Kasumi-1 (cell line): ENCODE data around the gene SERPINE2.

Source experiments
- DNase-seq, 2 experiments: peaks; one replicate each; lab custom pipeline; 2025; lab: John Stamatoyannopoulos, UW

The SERPINE2 gene

DNA sequence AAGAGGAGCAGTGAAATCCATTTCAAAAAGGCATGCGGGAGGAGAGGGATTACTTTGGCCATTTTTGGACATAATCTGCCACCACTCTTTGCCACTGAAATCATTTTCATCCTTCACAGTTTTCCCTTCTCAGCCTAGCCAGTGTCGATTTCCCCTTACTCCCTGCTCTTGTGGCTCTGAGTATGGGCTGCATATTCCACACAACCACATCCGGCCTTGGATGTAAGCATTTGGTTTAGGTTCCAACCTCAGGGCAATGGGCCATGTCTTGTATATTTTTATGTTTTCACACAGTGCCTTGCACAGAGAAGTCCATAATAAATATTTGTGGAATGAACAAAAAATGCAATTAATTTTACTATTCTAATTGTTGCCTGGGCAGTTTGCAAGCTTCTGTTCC, 7.7 kb upstream of the SERPINE2 start:
- DNase-seq, result no peak

DNA sequence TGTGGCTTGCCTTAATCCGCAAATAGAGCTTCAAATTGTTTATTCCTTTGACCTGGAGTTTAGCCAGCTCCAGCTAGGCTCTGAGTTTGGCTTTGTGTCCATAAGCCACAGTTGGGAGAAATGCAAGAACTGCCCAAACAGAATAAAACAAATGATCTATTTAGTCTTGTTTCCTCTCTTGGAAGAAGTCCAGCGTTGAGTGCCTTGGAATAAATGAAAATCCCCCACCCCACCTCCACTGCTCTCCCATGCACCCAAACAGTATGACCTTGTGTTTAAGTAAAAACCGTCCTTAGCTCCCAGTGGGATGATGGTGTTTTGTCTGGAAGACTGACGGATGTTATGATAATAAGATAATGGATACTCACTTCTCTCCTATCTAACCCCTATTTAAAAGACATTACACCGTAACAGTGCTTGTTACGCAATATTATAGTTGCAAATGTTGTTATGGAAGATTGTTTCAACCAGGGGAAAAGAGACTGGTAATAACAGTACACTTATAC, 3.2 kb upstream of the SERPINE2 start:
- DNase-seq, result no peak

DNA sequence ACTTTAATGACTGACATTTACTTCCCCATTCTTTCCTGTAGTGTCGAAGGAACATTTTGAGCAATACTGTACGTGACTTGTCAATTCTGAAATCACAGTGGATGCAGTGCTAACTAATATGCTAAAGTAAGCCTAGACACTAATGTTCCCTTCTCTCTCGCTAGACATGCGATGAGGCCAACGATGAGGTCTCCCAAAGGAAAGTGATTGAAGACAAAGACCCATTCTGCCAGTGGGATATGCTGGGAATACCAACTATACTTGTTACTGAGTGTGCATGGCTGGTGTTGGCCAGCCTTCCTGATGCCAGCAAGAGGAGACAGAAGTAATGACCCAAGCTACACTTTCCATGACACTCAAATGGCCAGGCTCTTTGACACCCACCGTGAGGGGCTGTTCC, 2.5 kb upstream of the SERPINE2 start:
- no peak for DNase-seq

DNA sequence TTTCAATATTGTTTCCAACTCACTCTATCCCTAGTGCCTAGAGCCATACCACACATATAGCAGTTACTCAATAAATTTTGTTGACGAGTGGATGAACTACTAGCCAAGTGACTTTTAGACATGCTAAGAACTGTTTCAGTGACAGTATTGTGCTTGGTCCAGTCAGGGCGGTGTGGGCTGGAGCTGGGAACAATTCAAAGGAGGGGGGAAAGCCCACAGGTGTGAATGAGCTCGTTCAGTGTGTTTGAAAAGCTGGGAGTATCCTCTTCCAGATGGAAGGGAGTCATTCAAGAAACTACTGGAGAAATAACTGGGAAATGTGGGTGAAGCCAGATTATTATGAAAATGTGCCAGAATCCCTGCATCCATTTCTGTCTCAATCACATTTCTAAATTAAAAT, 1.7 kb upstream of the SERPINE2 start:
- no peak for DNase-seq

DNA sequence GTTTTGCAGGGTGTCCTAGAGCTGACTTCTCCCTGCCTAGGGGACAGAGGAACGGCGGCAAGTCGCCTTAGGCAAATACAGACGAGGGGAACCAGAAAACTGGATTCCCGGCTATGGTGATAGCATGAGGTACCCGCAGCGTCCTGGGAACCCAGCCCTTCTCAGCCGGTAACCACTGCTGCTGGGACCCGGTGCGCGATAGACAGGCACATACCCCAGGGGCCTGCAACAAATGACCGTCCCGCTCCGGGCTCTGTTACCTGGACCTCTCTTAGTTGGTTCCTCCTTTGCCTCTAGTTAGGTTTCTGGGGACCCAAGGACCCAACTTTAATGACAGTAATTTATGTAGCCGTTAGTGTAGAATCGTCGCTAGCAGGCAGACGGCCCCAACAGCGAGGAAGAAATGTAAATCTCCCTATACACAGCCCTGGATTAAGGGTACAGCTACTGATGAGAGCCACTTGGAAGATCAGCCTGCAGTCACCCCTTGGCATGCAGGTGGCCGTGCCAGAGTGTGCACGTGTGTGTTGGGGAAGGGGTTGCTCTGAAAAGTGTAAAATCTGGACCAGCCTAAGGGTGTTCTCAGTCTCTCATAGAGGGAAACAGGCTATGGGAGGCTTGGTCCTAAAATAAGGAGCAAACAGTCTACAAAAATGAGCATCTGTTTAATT, 819 bp upstream of the SERPINE2 start:
- no peak for DNase-seq

DNA sequence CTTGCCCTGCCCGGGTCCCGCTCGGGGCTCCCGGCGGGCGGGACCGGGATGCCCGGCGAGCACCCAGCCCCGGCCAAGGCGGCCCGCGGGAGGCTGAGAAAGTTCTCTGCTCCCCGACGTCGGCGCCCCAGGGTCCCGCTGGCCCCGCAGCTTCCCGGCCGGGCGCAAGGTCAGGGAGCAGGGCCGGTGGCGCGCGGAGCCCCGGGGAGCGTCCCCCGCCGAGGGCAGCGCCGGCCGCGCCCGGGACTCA, 331 bp downstream of the SERPINE2 start:
- DNase-seq, result no peak

DNA sequence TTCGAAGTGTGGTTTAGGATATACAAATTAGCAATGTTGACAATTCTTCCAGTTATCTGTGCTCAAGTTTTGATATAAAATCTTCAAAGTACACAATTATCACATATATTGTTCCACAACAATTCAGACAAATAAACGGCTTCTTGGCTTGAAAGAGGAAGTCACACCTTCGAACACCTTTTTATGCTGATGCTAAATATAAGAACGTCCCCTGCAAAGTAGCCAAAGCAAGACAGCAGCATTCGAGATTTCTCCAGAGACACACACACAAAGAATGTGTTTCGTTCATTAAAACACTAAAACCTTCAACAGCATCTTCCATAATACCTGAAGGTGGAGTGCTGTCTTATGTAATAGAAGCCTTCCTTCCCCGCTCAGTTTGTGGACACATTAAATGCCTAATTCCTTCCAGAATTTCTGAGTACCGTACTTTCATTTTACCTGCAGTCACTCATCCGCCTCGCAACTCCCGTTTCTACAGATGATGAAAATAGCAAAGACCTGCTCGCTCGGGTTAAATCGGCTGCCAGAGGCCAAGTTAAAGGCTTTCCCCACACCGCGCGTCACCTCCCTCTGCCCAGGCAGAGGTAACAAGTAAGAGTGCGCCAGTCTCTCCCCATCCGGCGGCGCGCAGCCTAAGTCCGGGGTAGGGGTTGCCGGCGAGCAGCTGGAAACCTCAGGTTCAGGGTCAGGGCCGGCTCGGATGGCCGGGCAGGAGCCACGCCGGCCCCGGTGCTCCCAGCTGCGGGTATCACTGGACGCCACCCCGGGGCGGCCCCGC, 847 bp downstream of the SERPINE2 start:
- peak in 1 of 2 experiments; percentile 8 for DNase-seq

DNA sequence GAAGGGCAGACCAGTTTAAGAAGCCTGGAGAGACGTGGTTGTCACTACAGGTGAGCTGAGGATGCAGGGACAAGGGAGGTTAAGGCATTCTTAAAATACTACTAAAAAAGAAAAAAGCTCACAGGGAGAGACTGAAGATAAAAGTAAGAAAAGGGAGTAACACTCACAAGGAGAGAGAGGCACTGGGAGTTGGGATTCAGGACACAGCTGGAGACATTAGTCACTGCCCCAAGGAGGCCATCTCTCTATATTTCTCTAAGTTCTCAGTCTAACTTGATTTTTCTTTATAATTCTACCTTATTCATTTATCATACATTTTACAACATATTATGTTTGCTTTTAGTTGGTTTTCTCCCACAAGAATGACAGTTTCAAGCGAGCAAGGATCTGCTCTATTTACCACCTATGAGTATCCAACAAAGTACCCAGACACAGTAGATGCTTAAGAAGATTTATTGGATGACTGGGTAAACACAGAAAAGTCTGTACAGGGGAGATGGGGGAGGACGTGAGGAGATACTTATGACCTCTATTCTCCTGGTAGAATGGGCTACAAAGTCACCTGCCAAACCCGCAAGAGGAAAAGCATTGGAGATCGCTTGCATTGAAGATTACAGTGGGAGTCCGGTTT, 2.2 kb downstream of the SERPINE2 start:
- DNase-seq, result no peak

DNA sequence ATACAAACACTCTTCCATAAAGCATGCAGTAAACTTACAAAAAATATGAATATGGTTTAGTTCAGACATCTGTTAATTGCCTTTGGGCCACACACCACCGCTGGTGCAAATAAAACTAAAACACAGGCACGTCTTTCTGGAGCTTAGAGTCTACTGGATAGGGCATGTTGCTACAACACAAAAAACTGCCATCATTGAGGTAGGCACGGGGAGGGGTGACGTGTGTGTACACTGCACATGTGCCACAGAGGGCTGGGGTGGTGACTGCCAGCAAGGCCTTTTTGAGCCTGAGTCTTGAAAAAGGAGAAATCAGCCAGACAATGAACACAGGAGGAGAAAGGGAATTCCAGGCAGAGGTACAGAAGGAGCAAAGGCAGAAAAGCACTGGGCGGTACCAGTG, 5.1 kb downstream of the SERPINE2 start:
- no peak for DNase-seq

DNA sequence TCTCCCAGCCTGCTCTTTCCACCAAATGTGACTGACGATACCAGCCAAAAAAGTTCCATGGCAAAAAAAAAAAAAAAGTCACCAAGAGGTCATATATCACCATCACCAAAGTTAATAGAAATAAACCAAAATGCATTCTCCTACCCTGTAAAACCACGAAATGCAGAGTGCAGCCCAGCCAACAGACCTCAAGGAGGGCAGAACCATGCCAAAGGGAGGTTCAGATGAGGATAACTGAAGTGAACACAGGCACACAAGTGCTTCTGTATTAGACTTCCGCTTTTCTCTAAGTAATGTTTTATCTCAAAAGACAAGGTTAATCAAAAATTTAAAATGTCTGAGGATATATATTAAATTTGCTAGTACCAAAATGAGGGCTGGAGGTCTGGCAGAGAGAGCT, 5.5 kb downstream of the SERPINE2 start:
- DNase-seq, result peak; percentile 11 to 45

DNA sequence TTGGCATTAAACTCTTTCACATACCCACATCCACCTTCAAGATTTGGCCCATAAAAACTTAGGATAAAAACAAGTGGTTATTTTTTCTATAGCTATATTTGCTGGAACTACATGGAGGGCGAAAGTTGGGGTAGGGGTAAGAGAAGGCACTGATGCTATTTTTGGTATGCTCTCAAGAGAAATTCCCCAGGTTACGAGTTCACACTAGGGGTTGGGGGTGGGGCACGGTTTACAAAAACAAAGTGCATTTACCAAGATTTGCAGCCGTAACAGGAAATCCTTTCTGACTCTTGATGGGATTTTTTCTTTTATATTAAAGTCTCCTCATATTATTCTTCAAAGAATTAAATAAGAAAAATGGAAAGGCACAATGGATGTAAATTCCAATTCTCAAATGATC, 6.8 kb downstream of the SERPINE2 start:
- DNase-seq, result no peak

DNA sequence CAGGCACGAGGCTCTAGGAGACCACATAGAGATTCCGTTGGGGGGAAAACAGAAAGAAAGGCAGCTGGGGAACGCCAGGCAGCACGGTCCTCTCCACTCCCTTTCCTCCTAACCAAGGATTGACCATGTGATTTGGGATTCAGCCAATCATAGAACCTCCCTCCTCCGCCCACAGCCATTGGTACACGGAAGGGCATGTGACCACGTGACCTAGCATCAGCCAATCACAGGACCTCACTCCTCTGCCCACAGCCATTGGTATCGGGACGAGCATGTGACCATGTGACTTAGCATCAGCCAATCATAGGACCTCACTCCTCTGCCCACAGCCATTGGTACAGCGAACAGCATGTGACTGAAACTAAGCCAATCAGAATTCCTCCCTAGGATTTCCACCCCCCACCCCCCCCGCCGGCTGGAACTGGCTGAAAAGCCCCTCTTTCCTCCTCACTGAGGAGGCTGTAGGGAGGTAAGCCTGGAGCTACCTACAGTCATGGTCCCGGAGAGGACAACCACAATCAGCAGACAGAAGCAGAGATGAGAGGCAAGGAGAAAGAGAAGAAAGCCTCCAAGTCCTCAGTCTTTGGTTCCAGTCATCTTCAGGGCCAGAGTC, 7.6 kb downstream of the SERPINE2 start:
- DNase-seq, result no peak

DNA sequence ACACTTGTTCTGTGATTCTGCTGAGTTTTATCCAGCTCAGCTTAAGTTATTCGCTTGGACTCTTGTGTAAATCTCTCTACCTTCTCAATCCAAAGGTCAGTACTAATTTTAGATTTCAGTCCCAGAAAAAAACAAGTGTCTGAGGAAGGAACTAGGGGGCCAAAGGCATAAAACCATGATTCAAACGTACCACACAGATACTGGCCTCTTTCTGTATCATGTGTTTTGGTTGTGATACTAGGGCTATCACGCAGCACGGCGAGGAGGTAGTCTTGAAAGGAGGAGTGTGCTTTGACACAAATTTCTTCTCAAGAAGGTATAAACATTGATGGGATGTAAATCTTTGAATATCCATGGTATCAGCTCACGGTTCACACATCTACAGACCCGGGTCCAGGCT, 8.3 kb downstream of the SERPINE2 start:
- DNase-seq, result no peak

DNA sequence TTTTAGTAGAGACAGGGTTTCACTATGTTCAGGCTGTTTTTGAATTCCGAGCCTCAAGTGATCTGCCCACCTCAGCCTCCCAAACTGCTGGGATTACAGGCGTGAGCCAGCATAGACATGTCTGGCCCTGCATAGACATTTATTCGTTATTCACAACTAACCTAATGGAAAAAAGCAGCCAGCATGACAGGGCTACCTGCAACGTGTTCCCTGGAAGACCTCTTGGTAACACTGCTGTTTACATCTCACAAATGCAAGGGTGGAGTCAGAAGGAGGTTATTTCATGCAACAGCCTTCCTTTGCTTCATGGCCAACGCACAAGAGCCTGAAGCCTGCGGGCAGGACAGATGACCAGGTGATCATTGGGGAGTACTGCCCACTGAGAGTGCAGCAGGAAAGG, 9.2 kb downstream of the SERPINE2 start:
- DNase-seq, result no peak

DNA sequence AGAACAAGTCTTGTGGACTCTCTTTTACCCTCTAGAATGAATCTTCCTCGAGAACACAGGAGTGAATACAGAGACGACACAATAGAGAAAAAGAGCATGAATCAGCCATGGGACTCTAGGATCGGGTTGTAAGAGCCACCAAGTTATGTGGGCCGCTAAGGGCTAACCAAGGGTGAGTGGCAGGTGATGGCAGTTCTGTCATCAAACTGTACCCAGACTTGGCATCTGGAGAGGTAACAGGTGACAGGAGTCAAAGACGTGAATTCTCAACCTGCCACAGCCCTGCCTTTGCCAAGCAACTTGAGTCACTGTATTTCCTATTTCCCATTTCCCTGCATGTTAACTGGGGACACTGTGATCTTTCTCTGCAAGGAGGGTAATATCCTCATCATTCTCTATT, 11.2 kb downstream of the SERPINE2 start:
- DNase-seq, result no peak

DNA sequence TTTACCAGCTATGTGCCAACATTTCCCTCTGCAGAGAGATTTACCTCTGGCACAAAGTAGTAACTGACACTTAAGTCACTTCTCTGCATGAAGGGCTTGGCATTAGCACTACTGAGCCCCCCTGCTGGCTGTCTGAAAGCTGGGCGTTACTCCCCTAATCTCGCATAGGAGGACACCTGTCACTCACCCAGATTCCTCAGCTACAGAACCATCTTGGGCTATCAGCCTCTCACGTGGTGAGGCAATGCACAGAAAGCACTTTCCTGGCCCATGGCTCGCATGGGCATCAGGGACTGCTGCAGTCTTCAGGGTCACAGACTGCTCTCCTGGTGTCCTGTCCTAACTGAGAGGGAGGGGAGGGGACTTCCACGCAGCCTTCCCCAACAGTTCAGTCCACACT, 12.0 kb downstream of the SERPINE2 start:
- no peak for DNase-seq

DNA sequence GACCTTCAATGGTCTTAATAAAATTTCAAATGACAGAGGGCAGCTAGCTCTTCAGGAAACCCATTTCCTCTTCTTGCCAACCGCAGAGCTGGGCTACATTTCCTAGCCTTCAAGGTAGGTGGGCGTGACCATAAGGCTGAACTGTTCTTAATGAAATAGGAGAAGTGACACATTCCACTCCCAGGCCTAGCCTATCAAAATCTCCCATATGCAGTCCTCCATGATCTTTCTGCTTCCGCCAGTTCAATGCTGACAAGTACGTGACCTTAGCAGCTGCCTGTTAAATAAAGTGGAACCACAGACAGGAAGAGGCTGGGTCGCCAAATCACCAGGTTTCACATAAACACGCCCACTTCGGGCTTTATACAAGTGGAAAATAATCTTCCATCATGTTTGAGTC, 13.2 kb downstream of the SERPINE2 start:
- peak; percentile 91 to 94 for DNase-seq

DNA sequence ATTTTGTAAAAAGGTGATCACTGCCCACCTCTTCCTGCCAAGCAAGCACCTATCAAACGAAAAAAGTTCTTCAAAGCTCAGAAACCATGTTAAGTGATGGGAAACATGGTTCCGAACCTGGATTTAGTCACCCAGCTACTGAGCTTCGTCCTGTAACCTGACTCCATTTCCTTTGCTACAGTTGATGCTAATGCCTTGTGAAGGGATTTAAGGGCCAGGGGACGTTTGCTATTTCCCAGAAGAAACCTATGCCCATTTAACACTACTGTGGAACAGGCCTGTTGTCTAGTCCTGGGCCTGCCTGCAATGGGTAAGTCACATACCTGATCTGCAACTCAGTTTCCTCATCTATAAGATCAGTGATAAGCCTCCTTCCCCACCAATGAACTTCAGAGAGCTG, 14.8 kb downstream of the SERPINE2 start:
- DNase-seq, result no peak

DNA sequence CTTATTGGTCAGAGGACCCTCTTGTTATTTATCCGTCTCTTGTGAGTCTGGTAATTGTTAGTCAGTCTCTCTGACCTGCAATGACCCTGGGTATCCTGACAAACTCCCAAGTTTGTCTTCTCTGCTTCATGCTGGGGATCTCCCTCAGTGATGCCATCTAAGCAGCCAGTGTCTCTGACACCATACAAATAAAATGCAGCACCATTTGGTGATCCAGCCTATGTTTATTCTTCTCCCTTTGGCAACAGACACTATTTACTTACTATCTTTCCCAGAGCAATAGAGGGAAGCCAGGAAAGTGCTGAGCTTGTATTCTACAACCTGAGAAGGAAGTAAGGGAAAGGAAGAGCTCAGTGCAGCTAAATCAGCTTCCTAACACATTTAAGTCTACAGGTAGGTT, 15.9 kb downstream of the SERPINE2 start:
- no peak for DNase-seq

DNA sequence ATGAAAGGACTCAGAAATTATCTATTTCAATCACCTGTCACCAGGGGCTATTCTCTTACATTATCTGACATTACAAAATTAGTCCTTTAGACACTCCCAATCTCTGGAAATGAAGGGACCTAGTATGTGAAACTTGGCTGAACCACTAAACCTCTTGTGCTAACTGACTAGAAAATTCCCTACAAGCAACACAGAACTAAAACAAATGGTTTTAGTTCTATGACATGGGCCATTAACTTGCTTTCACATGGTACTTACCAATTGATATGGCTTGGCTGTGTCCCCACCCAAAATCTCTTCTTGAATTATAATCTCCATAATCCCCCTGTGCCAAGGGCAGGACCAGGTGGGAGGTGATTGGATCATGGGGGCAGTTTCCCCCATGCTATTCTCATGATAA, 16.6 kb downstream of the SERPINE2 start:
- DNase-seq, result no peak

DNA sequence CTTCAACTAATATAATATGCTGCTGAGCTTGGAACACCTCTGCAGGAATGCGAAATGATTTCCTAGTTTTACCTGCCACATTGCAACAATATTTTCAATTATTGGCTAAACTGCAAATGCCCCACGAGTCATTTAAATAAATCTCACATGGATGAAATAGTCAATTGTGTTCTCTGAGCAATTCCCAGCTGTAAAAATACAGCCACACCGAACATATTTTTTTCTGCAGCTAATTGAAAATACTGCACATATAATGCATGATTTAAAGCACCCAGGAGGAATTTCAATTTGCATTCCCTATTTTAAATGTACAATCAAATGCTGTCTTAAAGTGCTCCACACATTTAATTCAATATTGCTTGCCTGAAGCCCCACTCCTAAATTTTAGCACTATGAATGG, 18.6 kb downstream of the SERPINE2 start:
- no peak for DNase-seq

DNA sequence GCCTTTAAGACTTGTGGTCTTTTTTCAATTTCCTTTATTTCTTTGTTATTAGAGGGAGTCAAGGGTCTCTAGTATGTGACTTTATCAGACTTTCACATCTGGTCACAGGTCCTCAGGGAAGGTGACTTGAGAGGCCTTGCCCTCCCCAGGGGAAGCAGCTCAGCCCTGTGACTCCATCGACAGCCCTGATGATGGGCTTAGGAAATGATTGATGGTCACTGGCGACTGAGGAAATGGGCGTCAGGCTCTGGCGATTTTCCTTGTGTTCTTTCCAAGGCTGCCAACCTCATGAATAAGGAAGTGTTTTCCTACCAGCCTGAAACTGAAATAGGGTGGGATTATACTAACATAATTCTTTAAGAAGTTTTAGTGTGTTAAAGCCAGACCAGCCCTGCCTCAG, 21.1 kb downstream of the SERPINE2 start:
- no peak for DNase-seq

DNA sequence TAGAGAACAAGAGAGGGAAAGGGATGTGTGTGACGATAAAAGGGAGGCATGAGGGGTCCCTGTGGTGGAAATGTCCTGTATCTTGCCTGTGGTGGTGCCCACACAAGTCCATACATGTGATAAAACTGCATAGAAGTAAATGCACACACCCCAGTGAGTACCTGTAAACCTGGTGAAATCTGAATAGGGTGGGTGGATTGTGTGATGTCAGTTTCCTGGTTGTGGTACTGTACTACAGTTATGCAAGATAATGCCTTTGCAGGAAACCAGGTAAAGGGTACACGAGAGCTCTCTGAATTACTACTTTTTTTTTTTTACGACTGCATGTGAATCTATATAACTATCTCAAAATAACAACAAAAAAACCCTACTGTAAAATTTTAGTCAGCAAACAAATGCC, 22.1 kb downstream of the SERPINE2 start:
- DNase-seq, result no peak
